Measurements from ENCODE around the gene LRIG2.
"Not testable (repeated sequence)": the region's sequence is repeated elsewhere in the genome, so short reads cannot be mapped to it uniquely, and the experiment has no call there.

The LRIG2 gene

GRCh38 chr1:113063456-113063855 is 9.5 kb upstream of the LRIG2 start:
- not testable (repeated sequence) for DNase-seq (ENCODE audit: low spot score)

- no peak for DNase-seq (ENCODE audit: low spot score)
Measured at GRCh38 chr1:113072141-113072756, 749 bp upstream of the LRIG2 start.

GRCh38 chr1:113073479-113073950 is 517 bp downstream of the LRIG2 start:
- DNase-seq (ENCODE audit: low spot score), result peak; percentile 53

GRCh38 chr1:113074237-113074636 is 1.2 kb downstream of the LRIG2 start:
- no peak for DNase-seq (ENCODE audit: low spot score)

GRCh38 chr1:113077978-113078377 is 5.0 kb downstream of the LRIG2 start:
- not testable (repeated sequence) for DNase-seq (ENCODE audit: low spot score)

- no peak for DNase-seq (ENCODE audit: low spot score)
Measured at GRCh38 chr1:113086541-113086940, 13.5 kb downstream of the LRIG2 start.

GRCh38 chr1:113088972-113089371 is 16.0 kb downstream of the LRIG2 start:
- DNase-seq (ENCODE audit: low spot score), result no peak

GRCh38 chr1:113090051-113090450 is 17.1 kb downstream of the LRIG2 start:
- DNase-seq (ENCODE audit: low spot score), result no peak

- no peak for DNase-seq (ENCODE audit: low spot score)
Measured at GRCh38 chr1:113091988-113092594, 19.1 kb downstream of the LRIG2 start.

- DNase-seq (ENCODE audit: low spot score), result no peak
Measured at GRCh38 chr1:113094506-113094905, 21.5 kb downstream of the LRIG2 start.

GRCh38 chr1:113095790-113096455 is 22.9 kb downstream of the LRIG2 start:
- no peak for DNase-seq (ENCODE audit: low spot score)

- no peak for DNase-seq (ENCODE audit: low spot score)
Measured at GRCh38 chr1:113096493-113096892, 23.5 kb downstream of the LRIG2 start.

- DNase-seq (ENCODE audit: low spot score), result no peak
Measured at GRCh38 chr1:113101588-113101987, 28.6 kb downstream of the LRIG2 start.

GRCh38 chr1:113103048-113103447 is 30.1 kb downstream of the LRIG2 start:
- no peak for DNase-seq (ENCODE audit: low spot score)

GRCh38 chr1:113103977-113104376 is 31.0 kb downstream of the LRIG2 start:
- no peak for DNase-seq (ENCODE audit: low spot score)

- no peak for DNase-seq (ENCODE audit: low spot score)
Measured at GRCh38 chr1:113106910-113107309, 33.9 kb downstream of the LRIG2 start.

GRCh38 chr1:113109908-113110554 is 37.0 kb downstream of the LRIG2 start:
- no peak for DNase-seq (ENCODE audit: low spot score)

- no peak for DNase-seq (ENCODE audit: low spot score)
Measured at GRCh38 chr1:113118266-113118665, 45.3 kb downstream of the LRIG2 start.

- DNase-seq (ENCODE audit: low spot score), result no peak
Measured at GRCh38 chr1:113123737-113124136, 50.7 kb downstream of the LRIG2 start.

GRCh38 chr1:113124366-113124765 is 51.4 kb downstream of the LRIG2 start:
- DNase-seq (ENCODE audit: low spot score), result no peak

- DNase-seq (ENCODE audit: low spot score), result no peak
Measured at GRCh38 chr1:113125517-113125916, 52.5 kb downstream of the LRIG2 start.

- no peak for DNase-seq (ENCODE audit: low spot score)
Measured at GRCh38 chr1:113126207-113126606, 53.2 kb downstream of the LRIG2 start.

GRCh38 chr1:113128116-113128515 is 55.1 kb downstream of the LRIG2 start:
- DNase-seq (ENCODE audit: low spot score), result no peak
